Erythroblast (primary cell): ENCODE results near the gene MUS81.
A peak's percentile ranks its signal among the peaks of the same experiment; 100 is the strongest.

Experiments
- DNase-seq, 2 experiments: peaks; one replicate each; lab custom pipeline; 2025; lab: John Stamatoyannopoulos, UW
- GATA1 ChIP-seq: IDR thresholded peaks from 2 replicates; pipeline ENCODE4 v1.6.1; 2011; ENCODE audit warnings: low read depth, mild to moderate bottlenecking, control low read depth, low read length, moderate library complexity
- POLR2A ChIP-seq: IDR thresholded peaks from 2 replicates; pipeline ENCODE4 v1.6.1; 2011; ENCODE audit warnings: mild to moderate bottlenecking, low read length

MUS81 gene

GRCh38 chr11:65894034-65894591, 33.9 kb downstream of the MUS81 start:
- no peak for TF ChIP-seq GATA1
- no peak for TF ChIP-seq POLR2A
- DNase-seq: no peak

GRCh38 chr11:65895482-65895981, 35.3 kb downstream of the MUS81 start:
- no peak for DNase-seq
- TF ChIP-seq POLR2A (no peak), GATA1 (no peak)

GRCh38 chr11:65896034-65896999, 36.1 kb downstream of the MUS81 start:
- no peak for DNase-seq
- TF ChIP-seq POLR2A (peak; percentile 35), GATA1 (no peak)

- TF ChIP-seq POLR2A: no peak
- no peak for DNase-seq
Observed at GRCh38 chr11:65897020-65897471, 36.8 kb downstream of the MUS81 start.

GRCh38 chr11:65898656-65899355, 38.6 kb downstream of the MUS81 start:
- TF ChIP-seq GATA1: no peak
- peak; percentile 65 for TF ChIP-seq POLR2A
- peak in 1 of 2 experiments; percentile 54 for DNase-seq

GRCh38 chr11:65899356-65900124, 39.3 kb downstream of the MUS81 start:
- DNase-seq: peak; percentile 87 to 95
- TF ChIP-seq POLR2A (no peak), GATA1 (no peak)

GRCh38 chr11:65900125-65900898, 40.1 kb downstream of the MUS81 start, which contains the start of gene FOSL1:
Gene FOSL1 (minus strand): TSS chr11:65900388. CDS start chr11:65900339, 49 bp downstream.
- peak; percentile 83 for TF ChIP-seq POLR2A
- no peak for TF ChIP-seq GATA1
- DNase-seq: peak; percentile 95 to 97

GRCh38 chr11:65900899-65901180, 40.6 kb downstream of the MUS81 start:
- TF ChIP-seq GATA1 (no peak), POLR2A (no peak)
- DNase-seq: no peak

GRCh38 chr11:65903068-65903481, 42.8 kb downstream of the MUS81 start:
- TF ChIP-seq GATA1: no peak
- no peak for TF ChIP-seq POLR2A

GRCh38 chr11:65903715-65904114, 43.5 kb downstream of the MUS81 start:
- no peak for DNase-seq
- TF ChIP-seq GATA1: no peak
- no peak for TF ChIP-seq POLR2A

More at GRCh38 chr11:65903068-65903481, 42.8 kb downstream of the MUS81 start:
- DNase-seq: no peak

- TF ChIP-seq POLR2A (peak; percentile 36), GATA1 (no peak)
Observed at GRCh38 chr11:65906602-65907001, 46.4 kb downstream of the MUS81 start.

GRCh38 chr11:65907878-65908277, 47.6 kb downstream of the MUS81 start:
- no peak for TF ChIP-seq GATA1
- TF ChIP-seq POLR2A: no peak
- no peak for DNase-seq

More at GRCh38 chr11:65906602-65907001, 46.4 kb downstream of the MUS81 start:
- peak; percentile 90 to 91 for DNase-seq
